GM23248 (cell line): ENCODE data around the gene SCD5.

ENCODE experiments used
- EZH2 ChIP-seq: fragments of 200-600 bp; sonication (generic); IDR thresholded peaks from 2 replicates; pipeline ENCODE4 v1.6.1; 2018; ENCODE audit warnings: antibody characterized with exemption, mild to moderate bottlenecking; ENCODE audit not compliant: insufficient read depth, poor library complexity, severe bottlenecking
- EZH2phosphoT487 ChIP-seq: fragments of 200-600 bp; sonication (generic); IDR thresholded peaks from 2 replicates; pipeline ENCODE4 v1.6.1; 2018; ENCODE audit warnings: antibody characterized with exemption, moderate library complexity, mild to moderate bottlenecking, low read depth; ENCODE audit not compliant: insufficient read depth

DNA sequence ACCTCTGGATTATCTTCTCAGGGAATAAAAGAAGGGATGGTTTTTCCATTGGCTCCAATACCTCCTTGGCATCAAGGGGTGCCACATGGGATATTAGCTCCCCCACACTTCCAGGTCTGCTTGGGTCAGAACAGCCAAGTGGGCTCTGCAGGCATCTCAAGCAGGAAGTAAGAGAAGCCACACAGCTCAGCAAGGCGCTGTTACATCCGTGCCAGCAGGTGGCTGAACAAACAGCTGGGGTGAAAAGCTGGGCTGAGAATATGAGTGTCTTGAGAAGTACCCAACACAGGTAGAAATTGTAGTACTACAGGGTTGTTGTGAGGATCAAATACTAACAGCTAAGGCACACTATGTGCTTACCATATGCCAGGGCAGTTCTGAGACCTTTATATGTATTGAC lies 160.1 kb downstream of the SCD5 start:
- TF ChIP-seq EZH2 = no peak
- no peak for TF ChIP-seq EZH2phosphoT487
